NCI-H1048 (cell line): ENCODE results near the gene NOL6.
A peak's percentile ranks its signal among the peaks of the same experiment; 100 is the strongest.
"Not testable (repeated sequence)": the region's sequence is repeated elsewhere in the genome, so short reads cannot be mapped to it uniquely, and the experiment has no call there.

ENCODE experiments used
- DNase-seq: peaks from one replicate; lab custom pipeline; 2025; lab: John Stamatoyannopoulos, UW

NOL6 gene

GRCh38 chr9:33473643-33474352 is at the start of gene NOL6:
TSS of gene NOL6 (minus strand) at chr9:33473924. CDS start at chr9:33473842, 82 bp downstream.
- DNase-seq: peak; percentile 97

GRCh38 chr9:33521861-33522260 is 48.1 kb upstream of the NOL6 start:
- not testable (repeated sequence) for DNase-seq

GRCh38 chr9:33517934-33518577 is 44.3 kb upstream of the NOL6 start:
- DNase-seq: not testable (repeated sequence)

GRCh38 chr9:33517373-33517772 is 43.6 kb upstream of the NOL6 start:
- DNase-seq: no peak

- not testable (repeated sequence) for DNase-seq
Measured at GRCh38 chr9:33516397-33516796, 42.7 kb upstream of the NOL6 start.

- not testable (repeated sequence) for DNase-seq
Measured at GRCh38 chr9:33515342-33515995, 41.7 kb upstream of the NOL6 start.

GRCh38 chr9:33512535-33512934 is 38.8 kb upstream of the NOL6 start:
- not testable (repeated sequence) for DNase-seq

GRCh38 chr9:33511184-33511517 is 37.4 kb upstream of the NOL6 start:
- not testable (repeated sequence) for DNase-seq

- peak; percentile 22 for DNase-seq
Measured at GRCh38 chr9:33510262-33511183, 36.8 kb upstream of the NOL6 start.

GRCh38 chr9:33506626-33507370 is 33.1 kb upstream of the NOL6 start:
- DNase-seq: peak; percentile 22

GRCh38 chr9:33498387-33498786 is 24.7 kb upstream of the NOL6 start:
- no peak for DNase-seq

GRCh38 chr9:33493819-33494218 is 20.1 kb upstream of the NOL6 start:
- DNase-seq: not testable (repeated sequence)

- no peak for DNase-seq
Measured at GRCh38 chr9:33489066-33489465, 15.3 kb upstream of the NOL6 start.

GRCh38 chr9:33485312-33485711 is 11.6 kb upstream of the NOL6 start:
- DNase-seq: not testable (repeated sequence)

GRCh38 chr9:33480976-33481375 is 7.3 kb upstream of the NOL6 start:
- DNase-seq: no peak

- DNase-seq: no peak
Measured at GRCh38 chr9:33480106-33480505, 6.4 kb upstream of the NOL6 start.

- no peak for DNase-seq
Measured at GRCh38 chr9:33476503-33476902, 2.8 kb upstream of the NOL6 start.

GRCh38 chr9:33475357-33475756 is 1.6 kb upstream of the NOL6 start:
- no peak for DNase-seq

- DNase-seq: no peak
Measured at GRCh38 chr9:33472881-33473615, 676 bp downstream of the NOL6 start.

GRCh38 chr9:33472171-33472880 is 1.4 kb downstream of the NOL6 start:
- DNase-seq: no peak
